Esophagus squamous epithelium (tissue), 4 donors: ENCODE data around the gene CDON.

Experiments used
- CTCF ChIP-seq, 6 experiments: fragments of 450-650 bp in 4 of 6; fragments of 200-600 bp in 2 of 6; sonication (generic) in 2 of 6; IDR thresholded peaks; one replicate each; pipeline ENCODE4 v1.5.1; 2016 to 2019; ENCODE audit warnings: antibody characterized with exemption in 6 of 6, mild to moderate bottlenecking in 4 of 6, moderate library complexity in 4 of 6
- POLR2A ChIP-seq, 4 donors: fragments of 450-650 bp; IDR thresholded peaks; one replicate each; pipeline ENCODE4 v1.6.1; 2017; ENCODE audit warnings: antibody characterized with exemption in 4 of 4, mild to moderate bottlenecking in 4 of 4, moderate library complexity in 3 of 4

DNA sequence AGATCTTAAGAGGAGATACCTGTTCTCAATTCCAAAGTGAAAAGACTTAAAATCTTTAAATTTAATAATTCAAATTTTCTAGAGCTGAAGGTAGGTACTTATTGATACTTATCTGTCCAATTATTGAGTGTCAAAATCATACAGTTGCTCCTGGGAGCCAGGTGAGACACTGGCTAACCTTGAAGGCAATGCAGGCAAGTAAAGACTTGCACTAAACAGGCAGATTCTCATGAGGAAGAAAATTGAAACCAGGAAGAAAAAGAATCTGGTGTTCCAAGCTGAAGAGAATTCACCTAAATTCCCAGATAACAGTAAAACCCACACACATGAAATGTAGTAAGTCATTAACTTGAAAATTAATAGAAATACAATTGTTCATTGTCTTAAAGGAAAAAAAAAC is 86.5 kb downstream of the CDON start:
- TF ChIP-seq CTCF (IDR thresholded peaks at IDR 0.05), result no peak
- no peak for TF ChIP-seq POLR2A (IDR thresholded peaks at IDR 0.05)
